Liver (tissue), 9 donors: ENCODE data around the gene BMAL1. TPM values are rescaled to one million over a fixed set of nuclear protein-coding genes. Genes with fewer than 3 reads are reported as not detected.

ENCODE experiments used
- DNase-seq: peaks from one replicate; pipeline ENCODE4 v3.0.0-alpha.2; 2017; ENCODE audit warnings: low spot score
- H3K27ac ChIP-seq, 2 donors: one replicate each; pipeline ENCODE4 v1.7.0; 2013; ENCODE audit warnings: inconsistent platforms in 2 of 2, low read length in 2 of 2, control low read depth in 1 of 2, low read depth in 1 of 2, mild to moderate bottlenecking in 1 of 2
- H3K27me3 ChIP-seq, 4 donors: one replicate each; pipeline versions ENCODE4 v1.6.1 to v1.7.0; 2013; ENCODE audit warnings: low read length in 3 of 4, inconsistent platforms in 1 of 4, mild to moderate bottlenecking in 1 of 4, moderate library complexity in 1 of 4; ENCODE audit not compliant: control insufficient read depth in 4 of 4, insufficient read depth in 4 of 4
- H3K36me3 ChIP-seq, 4 donors: one replicate each; pipeline versions ENCODE4 v1.6.1 to v1.7.0; 2013; ENCODE audit warnings: low read length in 3 of 4, mild to moderate bottlenecking in 3 of 4, low read depth in 1 of 4, moderate library complexity in 1 of 4; ENCODE audit not compliant: control insufficient read depth in 4 of 4, insufficient read depth in 3 of 4
- H3K4me1 ChIP-seq, 4 donors: one replicate each; pipeline versions ENCODE4 v1.6.1 to v1.7.0; 2013; ENCODE audit warnings: low read length in 3 of 4, mild to moderate bottlenecking in 3 of 4, moderate library complexity in 1 of 4; ENCODE audit not compliant: control insufficient read depth in 4 of 4, insufficient read depth in 4 of 4
- H3K4me3 ChIP-seq, 3 donors: one replicate each; pipeline versions ENCODE4 v1.6.1 to v1.7.0; 2013; ENCODE audit warnings: low read length in 3 of 3, control low read depth in 1 of 3, low read depth in 1 of 3, mild to moderate bottlenecking in 1 of 3
- H3K9ac ChIP-seq, 2 donors: one replicate each; pipeline ENCODE4 v1.7.0; 2013; ENCODE audit warnings: low read length in 2 of 2, mild to moderate bottlenecking in 2 of 2, moderate library complexity in 2 of 2, control low read depth in 1 of 2, low read depth in 1 of 2
- H3K9me3 ChIP-seq, 4 donors: one replicate each; pipeline versions ENCODE4 v1.6.1 to v1.7.0; 2013; ENCODE audit warnings: low read length in 3 of 4; ENCODE audit not compliant: control insufficient read depth in 4 of 4
- EGR1 ChIP-seq, 2 donors: IDR thresholded peaks; 2 replicates each; pipeline ENCODE4 v1.6.1; 2016 to 2018; ENCODE audit warnings: antibody characterized with exemption in 2 of 2, low read depth in 2 of 2
- FOXA1 ChIP-seq: IDR thresholded peaks from 2 replicates; pipeline ENCODE4 v1.6.1; 2016; ENCODE audit warnings: antibody characterized with exemption
- FOXA2 ChIP-seq: IDR thresholded peaks from 2 replicates; pipeline ENCODE4 v1.6.1; 2016; ENCODE audit warnings: antibody characterized with exemption
- GABPA ChIP-seq, 2 donors: IDR thresholded peaks in 1 of 2; conservative IDR thresholded peaks in 1 of 2; 2 replicates each; pipeline ENCODE4 v1.6.1; 2016; ENCODE audit warnings: antibody characterized with exemption in 2 of 2, mild to moderate bottlenecking in 1 of 2, moderate library complexity in 1 of 2
- HNF4A ChIP-seq, 2 donors: conservative IDR thresholded peaks; 2 replicates each; pipeline ENCODE4 v1.6.1; 2016; ENCODE audit warnings: antibody characterized with exemption in 2 of 2, mild to moderate bottlenecking in 2 of 2
- HNF4G ChIP-seq: IDR thresholded peaks from 2 replicates; pipeline ENCODE4 v1.6.1; 2016; ENCODE audit warnings: antibody characterized with exemption
- JUND ChIP-seq, 2 donors: IDR thresholded peaks; 2 replicates each; pipeline ENCODE4 v1.6.1; 2016; ENCODE audit warnings: antibody characterized with exemption in 2 of 2
- NR2F2 ChIP-seq: IDR thresholded peaks from 2 replicates; pipeline ENCODE4 v1.6.1; 2016; ENCODE audit warnings: antibody characterized with exemption
- RAD21 ChIP-seq, 2 donors: IDR thresholded peaks; 2 replicates each; pipeline ENCODE4 v1.6.1; 2016; ENCODE audit warnings: antibody characterized with exemption in 2 of 2, mild to moderate bottlenecking in 2 of 2
- RXRA ChIP-seq, 2 donors: IDR thresholded peaks; 2 replicates each; pipeline ENCODE4 v1.6.1; 2017 to 2018; ENCODE audit warnings: antibody characterized with exemption in 2 of 2, mild to moderate bottlenecking in 1 of 2
- SP1 ChIP-seq: IDR thresholded peaks from 2 replicates; pipeline ENCODE4 v1.6.1; 2018; ENCODE audit warnings: antibody characterized with exemption, mild to moderate bottlenecking
- TAF1 ChIP-seq: conservative IDR thresholded peaks from 2 replicates; pipeline ENCODE4 v1.6.1; 2016; ENCODE audit warnings: antibody characterized with exemption, mild to moderate bottlenecking
- YY1 ChIP-seq: IDR thresholded peaks from 2 replicates; pipeline ENCODE4 v1.6.1; 2016; ENCODE audit warnings: antibody characterized with exemption, mild to moderate bottlenecking
- WGBS: extraction: QIAGEN DNeasy Blood & Tissue Kit; methylation state at CpG from one replicate; pipeline ENCODE4 v1.1.7; 2013; 5-methylcytosine and 5-hydroxymethylcytosine counted together
- polyA plus RNA-seq, 2 donors: library from polyadenylated mRNA; stranded (reverse) in 1 of 2; unstranded in 1 of 2; fragments of 200-250 nt in 1 of 2; fragments of >200 nt in 1 of 2; fragmentation: Nextera tagmentation in 1 of 2; extraction: Ambion mirVana in 1 of 2; gene quantifications; one replicate each; pipeline versions ENCODE4 v1.2.1 to v1.2.3, GENCODE V29; 2013 to 2015
- total RNA-seq, 2 donors: library from RNA; depleted of rRNA; stranded (reverse); fragments of >200 nt; gene quantifications; one replicate each; pipeline ENCODE4 v1.2.3, GENCODE V29; 2014
- TF ChIP-seq, protein P1 (sequence below): fragments of 150-350 bp; IDR thresholded peaks from 2 replicates; pipeline ENCODE4 v1.5.1; 2017; ENCODE audit warnings: improper control_type of control experiment, low read depth, low read length; ENCODE audit not compliant: missing input control
- TF ChIP-seq, protein P2 (sequence below): IDR thresholded peaks from 2 replicates; pipeline ENCODE4 v1.6.1; 2016; ENCODE audit warnings: antibody characterized with exemption
- TF ChIP-seq, protein P3 (sequence below): IDR thresholded peaks from 2 replicates; pipeline ENCODE4 v1.6.1; 2016; ENCODE audit warnings: antibody characterized with exemption
- TF ChIP-seq, protein P4 (sequence below): IDR thresholded peaks from 2 replicates; pipeline ENCODE4 v1.6.1; 2016; ENCODE audit warnings: antibody characterized with exemption
- TF ChIP-seq, protein P5 (sequence below): IDR thresholded peaks from 2 replicates; pipeline ENCODE4 v1.6.1; 2016; ENCODE audit warnings: antibody characterized with exemption, mild to moderate bottlenecking
- donor health status: healthy.
- donor health status: healthy.
- donor health status: healthy.
- donor health status: healthy.
- donor health status: healthy.

Gene BMAL1
- total and polyA plus RNA-seq, 4 donors: 4.7 to 39.0 (median 15.0) TPM

DNA sequence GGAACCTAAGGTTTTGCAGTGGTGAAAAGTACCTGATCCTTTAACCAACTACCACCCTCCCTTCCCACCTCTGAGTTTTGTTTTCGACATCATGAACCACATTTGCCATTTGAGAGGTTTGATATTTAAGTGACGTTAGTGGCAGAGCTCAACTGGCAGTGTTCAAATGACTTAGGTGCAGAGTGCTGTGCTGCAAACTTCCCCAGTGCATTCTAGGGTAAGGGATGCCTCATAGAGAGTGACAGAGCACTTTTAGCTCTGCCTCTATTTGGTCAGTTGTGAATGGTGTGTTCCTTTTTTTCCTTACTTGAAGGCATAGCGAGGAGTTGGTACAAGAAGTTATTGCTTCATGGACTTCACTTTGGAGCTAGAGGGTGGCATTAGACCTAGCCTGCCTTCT lies 9.4 kb downstream of the BMAL1 start:
- H3K4me1 ChIP-seq: peaks cover 2 to 21% (median 9%) of the 10 kb centered on the region in 4 donors
- no peaks in the 10 kb centered on the region for H3K36me3 ChIP-seq
- H3K27me3 ChIP-seq: no peaks in the 10 kb centered on the region
- no peaks in the 10 kb centered on the region for H3K9me3 ChIP-seq
- no peak for TF ChIP-seq RAD21 (IDR thresholded peaks at IDR 0.05)
- no peak for TF ChIP-seq GABPA (IDR thresholded peaks at IDR 0.05 in 1 of 2, conservative IDR thresholded peaks at IDR 0.05 in 1 of 2)
- TF ChIP-seq, protein P1, sequence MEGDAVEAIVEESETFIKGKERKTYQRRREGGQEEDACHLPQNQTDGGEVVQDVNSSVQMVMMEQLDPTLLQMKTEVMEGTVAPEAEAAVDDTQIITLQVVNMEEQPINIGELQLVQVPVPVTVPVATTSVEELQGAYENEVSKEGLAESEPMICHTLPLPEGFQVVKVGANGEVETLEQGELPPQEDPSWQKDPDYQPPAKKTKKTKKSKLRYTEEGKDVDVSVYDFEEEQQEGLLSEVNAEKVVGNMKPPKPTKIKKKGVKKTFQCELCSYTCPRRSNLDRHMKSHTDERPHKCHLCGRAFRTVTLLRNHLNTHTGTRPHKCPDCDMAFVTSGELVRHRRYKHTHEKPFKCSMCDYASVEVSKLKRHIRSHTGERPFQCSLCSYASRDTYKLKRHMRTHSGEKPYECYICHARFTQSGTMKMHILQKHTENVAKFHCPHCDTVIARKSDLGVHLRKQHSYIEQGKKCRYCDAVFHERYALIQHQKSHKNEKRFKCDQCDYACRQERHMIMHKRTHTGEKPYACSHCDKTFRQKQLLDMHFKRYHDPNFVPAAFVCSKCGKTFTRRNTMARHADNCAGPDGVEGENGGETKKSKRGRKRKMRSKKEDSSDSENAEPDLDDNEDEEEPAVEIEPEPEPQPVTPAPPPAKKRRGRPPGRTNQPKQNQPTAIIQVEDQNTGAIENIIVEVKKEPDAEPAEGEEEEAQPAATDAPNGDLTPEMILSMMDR: no peak
- no peak for TF ChIP-seq YY1
- no peak for TF ChIP-seq TAF1
- TF ChIP-seq, protein P2, sequence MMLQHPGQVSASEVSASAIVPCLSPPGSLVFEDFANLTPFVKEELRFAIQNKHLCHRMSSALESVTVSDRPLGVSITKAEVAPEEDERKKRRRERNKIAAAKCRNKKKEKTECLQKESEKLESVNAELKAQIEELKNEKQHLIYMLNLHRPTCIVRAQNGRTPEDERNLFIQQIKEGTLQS: no peak
- TF ChIP-seq SP1: no peak
- TF ChIP-seq FOXA2: no peak
- TF ChIP-seq, protein P3, sequence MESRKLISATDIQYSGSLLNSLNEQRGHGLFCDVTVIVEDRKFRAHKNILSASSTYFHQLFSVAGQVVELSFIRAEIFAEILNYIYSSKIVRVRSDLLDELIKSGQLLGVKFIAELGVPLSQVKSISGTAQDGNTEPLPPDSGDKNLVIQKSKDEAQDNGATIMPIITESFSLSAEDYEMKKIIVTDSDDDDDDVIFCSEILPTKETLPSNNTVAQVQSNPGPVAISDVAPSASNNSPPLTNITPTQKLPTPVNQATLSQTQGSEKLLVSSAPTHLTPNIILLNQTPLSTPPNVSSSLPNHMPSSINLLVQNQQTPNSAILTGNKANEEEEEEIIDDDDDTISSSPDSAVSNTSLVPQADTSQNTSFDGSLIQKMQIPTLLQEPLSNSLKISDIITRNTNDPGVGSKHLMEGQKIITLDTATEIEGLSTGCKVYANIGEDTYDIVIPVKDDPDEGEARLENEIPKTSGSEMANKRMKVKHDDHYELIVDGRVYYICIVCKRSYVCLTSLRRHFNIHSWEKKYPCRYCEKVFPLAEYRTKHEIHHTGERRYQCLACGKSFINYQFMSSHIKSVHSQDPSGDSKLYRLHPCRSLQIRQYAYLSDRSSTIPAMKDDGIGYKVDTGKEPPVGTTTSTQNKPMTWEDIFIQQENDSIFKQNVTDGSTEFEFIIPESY: no peak
- DNase-seq: no peak
- no peak overlapping the region for H3K9ac ChIP-seq
- no peak overlapping the region for H3K4me3 ChIP-seq
- H3K27ac ChIP-seq: no peak overlapping the region
- 90% methylated on average over 3 of the region's 3 CpGs for WGBS

DNA sequence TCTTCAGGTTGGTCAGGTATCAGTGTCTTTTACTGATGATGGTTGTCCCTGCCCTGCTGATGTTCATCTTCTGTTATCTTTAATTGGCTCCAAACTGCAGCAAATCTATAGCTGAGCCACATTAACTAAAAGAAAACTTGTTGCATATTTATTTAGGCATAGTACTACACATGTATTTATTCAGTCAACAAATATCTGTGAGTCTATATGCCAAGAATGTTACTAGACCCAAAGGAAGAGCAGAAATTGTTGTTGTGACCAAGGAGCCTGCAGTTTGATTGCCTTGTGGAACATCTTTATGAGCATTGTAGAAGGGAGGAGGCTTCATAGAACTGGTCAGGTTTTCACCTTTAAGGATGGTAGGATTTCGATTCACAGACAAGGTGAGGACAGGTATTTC lies 10.1 kb downstream of the BMAL1 start:
- H3K9ac ChIP-seq: no peak overlapping the region
- no peak overlapping the region for H3K4me3 ChIP-seq
- no peak overlapping the region for H3K27ac ChIP-seq
- H3K27me3 ChIP-seq: no peaks in the 10 kb centered on the region
- peaks cover 1 to 16% (median 3%) of the 10 kb centered on the region in 4 donors for H3K4me1 ChIP-seq
- WGBS: 88% methylated on average over 1 of the region's 1 CpG
- H3K36me3 ChIP-seq: no peaks in the 10 kb centered on the region
- TF ChIP-seq HNF4A (conservative IDR thresholded peaks at IDR 0.05) (no peak), SP1 (no peak), HNF4G (no peak), FOXA2 (no peak), YY1 (no peak), TAF1 (no peak), EGR1 (IDR thresholded peaks at IDR 0.05; ENCODE audit: low read depth in 2 of 2) (no peak), RAD21 (IDR thresholded peaks at IDR 0.05) (no peak), FOXA1 (no peak), GABPA (IDR thresholded peaks at IDR 0.05 in 1 of 2, conservative IDR thresholded peaks at IDR 0.05 in 1 of 2) (no peak), JUND (IDR thresholded peaks at IDR 0.05) (no peak), NR2F2 (no peak), RXRA (IDR thresholded peaks at IDR 0.05) (no peak)
- TF ChIP-seq, protein P1: no peak
- TF ChIP-seq, protein P3: no peak
- TF ChIP-seq, protein P4, sequence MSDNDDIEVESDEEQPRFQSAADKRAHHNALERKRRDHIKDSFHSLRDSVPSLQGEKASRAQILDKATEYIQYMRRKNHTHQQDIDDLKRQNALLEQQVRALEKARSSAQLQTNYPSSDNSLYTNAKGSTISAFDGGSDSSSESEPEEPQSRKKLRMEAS: no peak
- TF ChIP-seq, protein P2: no peak
- TF ChIP-seq, protein P5, sequence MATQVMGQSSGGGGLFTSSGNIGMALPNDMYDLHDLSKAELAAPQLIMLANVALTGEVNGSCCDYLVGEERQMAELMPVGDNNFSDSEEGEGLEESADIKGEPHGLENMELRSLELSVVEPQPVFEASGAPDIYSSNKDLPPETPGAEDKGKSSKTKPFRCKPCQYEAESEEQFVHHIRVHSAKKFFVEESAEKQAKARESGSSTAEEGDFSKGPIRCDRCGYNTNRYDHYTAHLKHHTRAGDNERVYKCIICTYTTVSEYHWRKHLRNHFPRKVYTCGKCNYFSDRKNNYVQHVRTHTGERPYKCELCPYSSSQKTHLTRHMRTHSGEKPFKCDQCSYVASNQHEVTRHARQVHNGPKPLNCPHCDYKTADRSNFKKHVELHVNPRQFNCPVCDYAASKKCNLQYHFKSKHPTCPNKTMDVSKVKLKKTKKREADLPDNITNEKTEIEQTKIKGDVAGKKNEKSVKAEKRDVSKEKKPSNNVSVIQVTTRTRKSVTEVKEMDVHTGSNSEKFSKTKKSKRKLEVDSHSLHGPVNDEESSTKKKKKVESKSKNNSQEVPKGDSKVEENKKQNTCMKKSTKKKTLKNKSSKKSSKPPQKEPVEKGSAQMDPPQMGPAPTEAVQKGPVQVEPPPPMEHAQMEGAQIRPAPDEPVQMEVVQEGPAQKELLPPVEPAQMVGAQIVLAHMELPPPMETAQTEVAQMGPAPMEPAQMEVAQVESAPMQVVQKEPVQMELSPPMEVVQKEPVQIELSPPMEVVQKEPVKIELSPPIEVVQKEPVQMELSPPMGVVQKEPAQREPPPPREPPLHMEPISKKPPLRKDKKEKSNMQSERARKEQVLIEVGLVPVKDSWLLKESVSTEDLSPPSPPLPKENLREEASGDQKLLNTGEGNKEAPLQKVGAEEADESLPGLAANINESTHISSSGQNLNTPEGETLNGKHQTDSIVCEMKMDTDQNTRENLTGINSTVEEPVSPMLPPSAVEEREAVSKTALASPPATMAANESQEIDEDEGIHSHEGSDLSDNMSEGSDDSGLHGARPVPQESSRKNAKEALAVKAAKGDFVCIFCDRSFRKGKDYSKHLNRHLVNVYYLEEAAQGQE: no peak
- DNase-seq: no peak
- H3K9me3 ChIP-seq: no peaks in the 10 kb centered on the region
